Diencephalon (tissue), 1 donor: Measurements from ENCODE around the gene TBC1D20. TPM values are rescaled to one million over a fixed set of nuclear protein-coding genes. Genes with fewer than 3 reads are reported as not detected.

Experiments
- small RNA-seq: library from RNA; depleted of rRNA; stranded (forward); fragments of <200 nt; gene quantifications from one replicate; pipeline ENCODE3, GENCODE V24; 2014
- total RNA-seq: library from RNA; depleted of rRNA; stranded (reverse); fragments of >200 nt; gene quantifications from one replicate; pipeline ENCODE4 v1.2.3, GENCODE V29; 2014

TBC1D20 gene, protein sequence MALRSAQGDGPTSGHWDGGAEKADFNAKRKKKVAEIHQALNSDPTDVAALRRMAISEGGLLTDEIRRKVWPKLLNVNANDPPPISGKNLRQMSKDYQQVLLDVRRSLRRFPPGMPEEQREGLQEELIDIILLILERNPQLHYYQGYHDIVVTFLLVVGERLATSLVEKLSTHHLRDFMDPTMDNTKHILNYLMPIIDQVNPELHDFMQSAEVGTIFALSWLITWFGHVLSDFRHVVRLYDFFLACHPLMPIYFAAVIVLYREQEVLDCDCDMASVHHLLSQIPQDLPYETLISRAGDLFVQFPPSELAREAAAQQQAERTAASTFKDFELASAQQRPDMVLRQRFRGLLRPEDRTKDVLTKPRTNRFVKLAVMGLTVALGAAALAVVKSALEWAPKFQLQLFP
- total RNA-seq, result 18.9 TPM

DNA sequence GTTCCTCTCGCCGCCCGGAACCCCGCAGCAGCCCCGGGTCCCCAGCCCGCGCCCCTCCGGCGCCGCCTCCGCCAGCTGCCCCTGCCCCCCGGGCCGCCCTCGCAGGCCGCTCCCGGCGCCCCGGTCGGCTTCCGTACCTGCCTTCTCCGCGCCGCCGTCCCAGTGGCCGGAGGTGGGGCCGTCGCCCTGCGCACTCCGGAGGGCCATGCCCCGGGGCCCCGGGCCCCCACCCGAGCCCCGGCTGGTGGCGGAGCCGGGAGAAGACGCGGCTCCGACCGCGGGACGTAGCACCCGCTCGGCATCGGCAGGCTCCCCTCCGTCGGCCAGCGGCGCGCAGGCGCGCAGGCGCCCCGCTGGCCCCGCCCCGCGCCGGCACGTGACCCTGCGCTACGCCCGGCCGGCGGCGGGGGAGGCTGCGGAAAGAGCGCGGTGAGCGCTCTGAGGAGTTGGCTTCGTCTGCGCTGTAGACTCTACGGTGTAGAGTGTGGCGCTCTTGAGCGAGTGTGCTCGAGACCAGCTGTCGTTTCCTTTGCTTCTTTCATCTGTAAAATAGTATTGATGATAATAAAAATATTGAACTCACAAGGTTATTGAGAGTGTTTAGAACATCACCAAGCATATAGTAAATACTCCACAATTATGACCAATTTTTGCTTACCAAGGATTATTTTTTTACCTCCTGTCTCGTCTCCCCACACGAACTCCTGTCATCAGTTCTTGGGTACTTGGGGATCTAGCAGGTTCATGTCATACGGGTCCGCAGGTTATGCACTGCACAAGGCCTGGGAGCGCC is at the start of gene TBC1D20:
Gene TBC1D20 (minus strand): TSS at position 335 of the 793 bp plus-strand sequence. CDS start 128 bp downstream, at position 207.

DNA sequence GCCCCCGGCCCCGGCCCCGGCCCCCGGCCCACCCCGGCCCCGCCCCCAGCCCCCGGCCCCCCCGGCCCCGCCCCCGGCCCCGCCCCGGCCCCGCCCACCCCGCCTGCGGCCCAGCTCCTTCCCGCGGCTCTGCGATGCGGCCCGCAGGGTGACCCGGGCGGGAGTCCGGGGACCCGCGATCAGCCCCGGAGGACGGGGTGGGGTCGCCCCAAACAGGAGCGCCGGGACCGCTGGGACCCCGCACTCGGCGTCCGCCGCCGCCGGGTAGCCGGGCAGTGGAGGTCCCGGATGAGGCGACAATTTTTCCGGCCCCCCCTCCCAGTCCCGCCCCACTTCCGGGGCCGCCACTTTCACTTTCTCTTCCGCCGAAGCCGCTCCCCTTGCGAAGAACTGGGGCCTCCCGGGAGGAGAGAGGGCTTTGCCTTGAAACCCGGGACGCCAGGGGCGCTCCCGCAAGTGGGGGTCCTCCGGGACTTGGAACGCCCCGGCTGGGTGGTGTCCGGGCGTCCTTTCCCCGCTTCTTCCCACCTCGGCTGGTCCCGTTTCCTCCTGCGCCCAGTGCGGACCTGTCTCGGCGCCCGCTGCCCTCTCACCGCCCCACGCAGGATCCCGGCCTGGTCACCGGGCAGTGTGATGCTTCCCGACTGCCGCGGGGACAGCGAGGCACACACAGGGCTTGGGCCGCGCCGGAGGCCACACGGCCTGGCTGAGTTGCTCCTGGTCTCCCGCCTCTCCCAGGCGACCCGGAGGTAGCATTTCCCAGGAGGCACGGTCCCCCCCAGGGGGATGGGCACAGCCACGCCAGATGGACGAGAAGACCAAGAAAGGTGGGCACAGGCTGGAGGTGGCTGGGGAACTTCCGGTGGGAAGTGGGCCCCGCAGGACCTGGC is 54.1 kb downstream of the TBC1D20 start, which contains the start of gene RBCK1:
Gene RBCK1 (plus strand): TSS at position 347 of the 890 bp plus-strand sequence. CDS start 459 bp downstream, at position 806.

Small RNAs within 50 kb of the gene (small RNA-seq; reads per million reads assigned to genes)
- gene RF00019, result not detected

Other genes with a start within 250 kb of the TBC1D20 start
- gene DEFB129, start 235.3 kb downstream of the TBC1D20 start, total RNA-seq, result not detected
- gene DEFB132, start 204.8 kb downstream of the TBC1D20 start, total RNA-seq, result not detected
- 7.2 TPM for gene C20orf96, start 171.8 kb downstream of the TBC1D20 start, total RNA-seq
- 22.4 TPM for gene ZCCHC3, start 165.0 kb downstream of the TBC1D20 start, total RNA-seq
- gene SOX12, start 137.0 kb downstream of the TBC1D20 start, total RNA-seq, result 10.4 TPM
- 52.4 TPM for gene NRSN2, start 115.4 kb downstream of the TBC1D20 start, total RNA-seq
- gene TRIB3, start 81.8 kb downstream of the TBC1D20 start, total RNA-seq, result 11.5 TPM
- gene RBCK1, start 54.2 kb downstream of the TBC1D20 start, total RNA-seq, result 23.5 TPM
- 179 TPM for gene CSNK2A1, start 81.3 kb upstream of the TBC1D20 start, total RNA-seq
- gene TCF15, start 147.8 kb upstream of the TBC1D20 start, total RNA-seq, result 0.23 TPM
- gene SRXN1, start 190.7 kb upstream of the TBC1D20 start, total RNA-seq, result 19.1 TPM
- 0.92 TPM for gene SCRT2, start 213.3 kb upstream of the TBC1D20 start, total RNA-seq